Embryonic facial prominence (tissue), 1 donor: ENCODE measurements around the gene FHAD1.

Experiments used
- DNase-seq: peaks from one replicate; pipeline ENCODE4 v3.0.0-alpha.2; 2016; ENCODE audit errors: extremely low spot score

FHAD1 gene

DNA sequence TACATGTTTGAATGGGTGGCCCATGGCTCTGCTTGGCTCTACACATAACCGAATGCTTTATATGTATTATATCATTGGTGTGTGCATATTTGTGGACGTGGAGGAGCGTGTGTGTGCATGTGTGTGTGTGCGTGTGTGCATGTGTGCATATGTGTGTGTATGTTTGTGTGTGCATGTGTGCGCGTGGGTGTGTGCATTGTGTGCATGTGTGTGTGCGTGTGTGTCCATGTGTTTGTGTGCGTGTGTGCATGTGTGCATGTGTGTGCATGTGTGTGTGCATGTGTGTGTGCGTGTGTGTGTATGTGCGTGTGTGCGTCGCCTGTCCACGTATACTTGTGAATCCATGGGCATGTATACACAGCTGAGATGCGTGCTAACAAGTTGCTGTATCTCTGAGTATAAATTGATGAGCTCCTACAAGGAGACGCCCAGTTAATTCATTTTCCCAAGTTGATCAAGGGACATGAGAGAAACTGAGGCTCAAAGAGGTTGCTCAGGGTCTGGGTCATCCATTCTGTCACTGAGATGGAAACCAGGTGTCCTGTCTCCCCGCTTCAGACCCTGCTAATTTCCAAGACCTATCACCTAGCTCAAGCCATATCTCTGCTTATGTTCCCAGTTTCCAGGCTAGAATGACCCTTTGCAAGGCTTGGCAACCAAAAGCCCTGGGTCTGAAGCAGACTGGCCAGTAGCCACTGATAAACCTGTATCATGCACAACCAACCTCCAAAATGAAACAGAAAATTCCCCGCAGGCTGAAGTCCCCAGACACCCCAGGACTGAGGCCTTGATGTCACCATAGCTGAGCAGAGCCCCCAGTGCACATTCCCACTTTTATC, 188.4 kb downstream of the FHAD1 start:
- DNase-seq, result no peak

DNA sequence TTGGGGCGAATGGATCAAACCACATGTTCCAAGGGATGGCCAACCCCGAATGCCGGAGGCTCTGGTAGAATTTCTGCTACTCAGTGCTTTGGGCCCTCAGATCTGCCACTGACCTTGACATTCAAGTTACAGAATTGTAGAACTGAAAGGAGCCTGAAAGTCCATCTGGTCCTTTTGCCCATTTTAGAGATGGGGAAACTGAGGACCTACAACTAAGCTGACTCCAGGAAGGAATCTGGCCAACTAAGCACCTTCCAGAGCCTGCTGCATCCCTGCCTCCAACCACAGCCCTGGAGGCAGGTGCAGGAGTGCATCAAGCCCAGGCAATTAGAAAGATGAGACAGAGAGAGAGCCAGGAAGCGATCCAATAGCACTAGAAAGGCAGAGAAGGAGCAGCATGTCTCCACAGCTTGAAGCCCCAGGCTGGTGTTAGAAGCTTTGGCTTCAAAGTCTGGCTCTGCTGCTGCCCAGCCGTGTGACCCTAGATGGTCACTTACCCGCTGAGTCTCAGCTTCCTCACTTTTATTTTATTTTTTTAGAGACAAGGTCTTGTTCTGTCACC, 189.9 kb downstream of the FHAD1 start:
- DNase-seq, result no peak

DNA sequence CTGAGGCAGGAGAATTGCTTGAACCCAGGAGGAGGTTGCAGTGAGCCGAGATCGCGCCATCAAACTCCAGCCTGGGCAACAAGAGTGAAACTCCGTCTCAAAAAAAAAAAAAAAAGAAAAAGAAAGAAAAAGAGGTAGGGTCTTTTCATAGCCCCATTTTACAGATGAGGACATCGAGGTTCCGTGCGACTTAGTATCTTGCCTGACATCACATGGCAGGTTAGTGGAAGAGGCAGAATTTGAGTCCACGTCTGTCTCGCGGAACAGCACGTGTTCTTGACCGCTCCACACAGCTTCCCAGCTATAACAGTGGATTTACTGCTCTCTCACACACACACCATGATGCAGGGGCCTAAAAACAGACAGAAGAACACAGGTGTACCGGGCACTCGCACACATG, 192.3 kb downstream of the FHAD1 start:
- no peak for DNase-seq

DNA sequence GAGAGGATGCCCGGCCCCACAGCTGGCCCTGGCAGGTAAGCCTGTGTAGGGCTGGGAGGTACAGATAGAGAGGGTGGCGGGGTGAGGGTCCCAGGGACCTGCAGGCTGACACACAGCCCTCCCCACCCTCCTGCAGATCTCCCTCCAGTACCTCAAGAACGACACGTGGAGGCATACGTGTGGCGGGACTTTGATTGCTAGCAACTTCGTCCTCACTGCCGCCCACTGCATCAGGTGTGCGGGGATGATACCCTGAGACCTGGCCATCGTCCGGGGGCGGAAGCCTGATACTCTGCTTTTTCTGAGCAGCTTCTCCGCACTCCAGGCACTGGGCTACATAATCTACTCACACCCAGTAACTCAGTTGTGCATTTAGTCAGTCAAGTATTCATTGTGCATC, 193.3 kb downstream of the FHAD1 start:
- DNase-seq, result no peak

DNA sequence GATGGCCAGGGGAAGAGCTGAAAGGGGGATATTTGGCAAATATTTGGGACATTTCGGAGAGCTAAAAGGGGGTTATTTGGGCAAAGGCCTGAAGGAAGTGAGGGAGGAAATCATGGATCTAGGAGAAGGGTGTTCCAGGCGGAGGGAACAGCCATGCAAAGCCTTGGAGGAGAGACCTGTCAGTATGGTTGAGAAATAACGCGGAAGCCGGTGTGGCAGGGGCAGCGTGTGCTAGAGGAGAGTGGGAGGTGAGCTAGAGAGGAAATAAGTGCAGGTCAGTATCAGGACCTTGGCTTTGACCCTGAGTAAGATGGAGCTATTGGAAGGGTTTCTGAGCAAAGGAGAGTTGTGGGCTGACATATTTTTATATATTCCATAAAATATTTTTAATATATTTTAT, 194.2 kb downstream of the FHAD1 start:
- DNase-seq, result no peak

DNA sequence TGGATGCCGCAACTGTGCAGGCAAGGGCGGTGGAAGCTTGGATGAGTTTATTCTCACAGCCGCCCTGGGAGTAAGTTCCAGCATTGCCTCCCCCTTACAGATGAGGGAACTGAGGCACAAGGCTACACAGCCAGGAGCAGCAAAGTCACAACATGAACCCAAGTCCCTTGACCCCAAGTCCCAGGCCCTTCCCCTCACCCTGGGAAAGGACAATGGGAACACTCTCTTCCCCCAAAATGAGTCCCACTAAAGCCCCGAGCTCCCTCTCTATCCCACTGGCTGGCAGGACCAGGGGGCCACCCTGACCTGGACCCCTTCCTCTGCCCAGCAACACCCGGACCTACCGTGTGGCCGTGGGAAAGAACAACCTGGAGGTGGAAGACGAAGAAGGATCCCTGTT, 195.1 kb downstream of the FHAD1 start:
- DNase-seq, result no peak

DNA sequence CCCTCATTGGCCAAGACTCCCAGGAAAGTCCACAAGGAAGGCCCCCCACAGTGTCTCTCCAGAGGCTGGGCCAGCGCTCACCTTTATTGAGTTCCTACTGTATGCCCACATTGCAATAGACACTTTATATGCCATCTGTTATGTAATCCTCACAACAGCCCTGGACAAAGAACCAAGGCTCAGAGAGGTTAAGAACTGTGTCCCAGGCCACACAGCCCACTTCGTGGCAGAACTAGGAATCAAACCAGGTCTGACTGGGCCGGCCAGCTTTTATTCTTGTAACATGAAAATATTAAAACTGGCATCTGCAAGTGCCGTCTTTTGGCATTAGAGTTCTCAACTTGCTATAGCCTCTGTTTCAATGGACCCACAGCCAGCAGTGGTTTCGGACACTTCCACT, 195.7 kb downstream of the FHAD1 start:
- no peak for DNase-seq

DNA sequence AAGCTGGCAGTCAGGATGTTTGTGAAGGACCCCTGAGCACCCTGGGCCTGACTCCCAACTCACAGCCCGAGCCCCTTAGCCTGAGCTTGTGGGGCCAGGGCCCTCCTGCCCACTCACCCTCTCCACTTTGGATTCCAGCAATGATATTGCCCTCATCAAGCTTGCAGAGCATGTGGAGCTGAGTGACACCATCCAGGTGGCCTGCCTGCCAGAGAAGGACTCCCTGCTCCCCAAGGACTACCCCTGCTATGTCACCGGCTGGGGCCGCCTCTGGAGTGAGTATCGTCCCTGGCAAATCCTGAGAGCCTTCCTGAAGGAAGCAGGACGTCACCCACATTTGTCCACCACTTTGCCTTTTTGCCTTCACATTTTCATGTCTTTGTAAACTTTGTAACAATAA, 196.3 kb downstream of the FHAD1 start:
- DNase-seq, result no peak

DNA sequence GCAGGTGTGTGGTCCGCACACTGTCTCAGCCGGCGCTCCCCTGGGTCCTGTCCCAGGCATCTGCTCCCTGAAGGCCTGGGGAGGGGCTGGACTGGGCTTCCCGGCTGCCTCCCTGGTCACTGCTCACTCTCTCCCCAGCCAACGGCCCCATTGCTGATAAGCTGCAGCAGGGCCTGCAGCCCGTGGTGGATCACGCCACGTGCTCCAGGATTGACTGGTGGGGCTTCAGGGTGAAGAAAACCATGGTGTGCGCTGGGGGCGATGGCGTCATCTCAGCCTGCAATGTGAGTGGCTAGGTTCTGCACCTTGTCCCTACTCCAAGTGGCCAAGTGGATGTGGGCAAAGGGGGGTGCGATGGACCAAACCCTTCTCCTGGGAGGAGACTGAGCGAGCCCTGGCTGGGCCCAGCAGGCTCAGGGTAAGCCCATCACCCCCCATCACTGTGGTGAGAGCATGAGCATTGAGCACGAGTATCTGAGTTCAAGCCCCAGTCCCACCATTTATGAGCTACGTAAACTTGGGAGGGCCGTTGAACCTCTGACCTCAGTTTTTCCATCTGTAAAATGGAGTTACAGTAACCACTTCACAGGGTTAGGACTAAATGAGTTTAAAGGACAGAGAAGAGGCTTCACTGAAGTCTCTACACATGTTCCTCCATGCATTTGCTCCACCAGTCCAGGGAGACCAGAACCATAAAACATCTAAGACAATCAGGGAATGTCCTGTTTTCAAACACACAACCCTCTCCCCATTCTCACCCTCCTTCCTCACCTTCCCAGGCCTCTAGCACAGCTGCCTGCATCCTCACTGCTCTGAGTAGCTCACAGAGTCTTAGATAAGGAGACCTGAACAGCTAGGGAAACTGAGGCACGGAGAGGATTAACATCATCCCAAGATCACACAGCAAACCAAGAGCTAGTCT, 197.7 kb downstream of the FHAD1 start:
- DNase-seq, result no peak

DNA sequence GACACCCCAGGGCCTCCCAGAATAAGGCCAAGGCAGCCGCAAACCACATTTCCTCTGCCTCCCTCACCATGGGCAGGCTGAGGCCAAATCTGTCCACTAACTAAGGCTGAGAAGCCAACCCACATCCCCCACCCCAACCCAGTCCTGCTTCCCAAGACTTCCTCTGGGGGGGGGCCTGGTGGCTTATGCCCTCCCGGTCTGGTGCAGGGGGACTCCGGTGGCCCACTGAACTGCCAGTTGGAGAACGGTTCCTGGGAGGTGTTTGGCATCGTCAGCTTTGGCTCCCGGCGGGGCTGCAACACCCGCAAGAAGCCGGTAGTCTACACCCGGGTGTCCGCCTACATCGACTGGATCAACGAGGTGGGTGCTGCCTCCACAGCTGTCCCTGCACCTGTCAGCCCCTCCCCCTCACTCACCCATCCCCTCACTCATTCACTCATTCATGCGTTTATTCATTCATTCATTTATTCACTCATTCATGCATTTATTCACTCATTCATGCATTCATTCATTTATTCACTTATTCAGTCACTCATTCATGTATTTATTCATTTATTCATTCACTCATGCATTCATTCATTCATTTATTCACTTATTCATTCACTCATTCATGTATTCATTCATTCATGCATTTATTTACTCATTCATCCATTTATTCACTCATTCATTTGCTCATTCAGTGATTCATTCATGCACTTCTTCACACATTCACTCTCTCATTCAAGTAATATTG, 198.5 kb downstream of the FHAD1 start:
- DNase-seq, result no peak

DNA sequence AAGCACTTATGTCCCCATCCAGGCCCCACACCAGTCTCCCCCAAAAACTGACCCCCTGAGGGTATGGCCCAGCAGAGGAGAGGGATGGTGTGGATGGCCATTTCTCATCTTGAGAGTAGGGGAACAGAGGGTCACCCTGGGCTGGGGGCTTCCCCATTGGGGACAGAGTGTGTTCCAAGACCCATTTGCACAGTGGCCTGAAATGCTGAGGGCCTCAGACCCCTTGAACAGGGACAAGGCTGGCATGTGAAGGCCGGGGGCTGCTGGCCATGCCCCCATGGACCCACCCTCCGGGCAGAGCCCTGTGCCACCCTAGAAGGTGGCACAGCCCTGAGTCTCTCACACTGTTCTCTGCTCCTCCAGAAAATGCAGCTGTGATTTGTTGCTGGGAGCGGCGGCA, 199.2 kb downstream of the FHAD1 start:
- DNase-seq, result no peak
